HG02678 (cell line): ENCODE data around the gene H6PD.

Source experiments
- ATAC-seq: cut with Tn5 transposase; IDR thresholded peaks from one replicate; pipeline ENCODE4 v1.9.1; 2021; ENCODE audit warnings: mild to moderate bottlenecking, moderate library complexity; ENCODE audit not compliant: unreplicated experiment

H6PD gene

DNA sequence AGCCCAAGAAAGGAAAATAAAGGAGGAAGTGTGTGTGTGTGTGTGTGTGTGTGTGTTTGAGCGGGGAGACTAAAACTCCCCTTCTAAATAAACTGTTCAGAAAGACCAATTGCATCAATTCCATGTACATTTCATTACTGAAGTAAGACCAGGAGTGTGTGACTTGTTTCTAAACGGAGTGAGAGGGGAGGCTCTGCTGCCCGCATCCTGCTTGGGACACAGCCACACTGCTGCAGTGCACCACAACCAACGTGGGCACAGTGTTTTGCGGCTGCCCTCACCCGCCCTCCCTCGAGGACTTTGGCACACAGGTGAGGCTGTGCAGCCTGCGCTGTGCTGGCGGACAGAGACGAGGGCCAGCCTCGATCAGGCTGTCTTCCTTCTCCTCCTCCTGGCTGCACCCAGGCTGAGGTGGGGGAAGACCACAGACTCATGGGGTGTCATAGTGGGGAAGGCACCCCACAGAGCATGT lies 31.0 kb upstream of the H6PD start:
- no peak for ATAC-seq

DNA sequence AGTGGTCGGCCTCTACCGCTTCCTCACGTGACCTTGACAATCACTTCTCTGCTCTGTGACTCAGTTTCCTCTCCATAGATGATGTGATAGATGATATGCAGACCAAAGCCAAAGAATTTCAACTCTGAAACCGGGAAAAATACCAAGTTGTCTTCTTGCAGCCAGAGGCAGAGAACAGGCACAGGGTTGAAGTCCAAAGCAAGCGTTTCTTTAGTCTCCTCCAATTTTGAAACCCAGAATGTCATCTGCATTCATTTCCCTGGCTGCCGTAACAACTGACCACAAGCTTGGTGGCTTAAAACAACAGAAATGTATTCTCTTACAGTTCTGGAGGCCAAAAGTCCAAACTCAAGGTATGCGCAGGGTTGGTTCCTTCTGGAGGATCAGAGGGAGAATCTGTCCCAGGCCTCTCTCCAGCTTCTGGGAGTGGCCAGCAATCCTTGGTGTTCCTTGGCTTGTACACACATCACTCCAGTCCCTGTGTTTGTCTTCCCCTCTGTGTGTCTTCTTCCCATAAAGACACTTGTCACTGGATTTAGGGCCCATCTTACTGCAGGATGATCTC lies 30.3 kb upstream of the H6PD start:
- no peak for ATAC-seq

DNA sequence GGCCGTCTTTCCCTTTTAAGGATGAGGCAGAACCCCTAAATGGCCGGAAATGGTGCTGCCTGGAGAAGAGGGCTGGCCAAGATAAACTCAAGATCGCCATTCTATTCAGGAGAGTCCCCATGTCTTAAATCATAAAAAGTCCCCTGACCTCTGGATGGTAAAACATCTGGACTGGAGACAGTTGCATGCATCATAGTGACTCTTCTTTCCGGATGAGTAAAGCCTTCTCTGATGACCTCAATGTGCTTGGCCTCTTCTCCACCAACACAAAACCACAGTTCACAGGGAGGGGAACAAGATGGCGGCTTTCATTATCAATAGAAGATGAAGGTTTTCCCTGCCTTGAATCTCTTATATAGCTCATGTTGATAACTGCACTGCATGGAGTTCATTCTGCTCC lies 27.5 kb upstream of the H6PD start:
- ATAC-seq: no peak

DNA sequence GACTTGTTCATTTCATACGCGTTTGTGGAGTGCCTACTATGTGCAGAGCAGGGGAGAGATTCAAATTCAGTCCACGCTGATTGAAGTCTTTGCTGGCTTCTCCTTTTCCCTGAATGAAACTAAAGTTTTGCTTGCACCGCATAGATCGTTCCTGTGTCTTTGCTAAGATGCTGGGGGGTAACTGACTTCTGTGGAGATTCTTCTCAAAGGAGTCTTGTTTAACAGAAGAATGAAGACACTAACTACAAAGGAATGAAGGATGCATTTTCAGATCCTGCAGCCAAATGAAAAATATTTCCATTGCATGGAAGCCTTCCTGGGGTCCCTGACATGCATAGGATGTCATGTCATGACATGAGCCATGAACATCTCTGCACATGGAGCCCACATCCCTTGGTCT lies 26.9 kb upstream of the H6PD start:
- ATAC-seq: no peak

DNA sequence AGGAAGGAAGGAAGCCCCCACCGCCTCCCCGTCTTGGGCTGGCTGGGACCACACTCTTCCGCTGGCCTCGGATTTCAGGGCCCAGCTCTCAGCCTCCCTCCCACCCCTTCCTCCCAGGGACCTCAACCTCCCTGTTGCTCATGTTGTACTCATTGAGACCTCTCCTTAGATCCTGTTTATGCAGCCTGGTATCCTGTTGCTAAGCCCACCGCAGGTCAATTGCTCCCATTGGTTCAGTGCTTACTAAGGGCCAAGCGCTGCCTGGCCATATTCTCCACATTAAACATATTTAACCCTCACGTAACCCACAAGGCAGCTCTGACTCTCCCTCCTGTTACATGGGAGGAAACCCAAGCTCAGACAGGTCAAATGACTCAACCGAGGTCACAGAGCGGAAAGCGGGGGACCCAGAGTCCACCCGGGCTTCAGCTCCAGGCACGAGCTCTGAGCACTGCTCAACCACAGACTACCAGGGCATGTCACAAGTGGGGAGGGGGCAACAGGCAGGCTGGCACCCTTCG lies 23.2 kb upstream of the H6PD start:
- no peak for ATAC-seq

DNA sequence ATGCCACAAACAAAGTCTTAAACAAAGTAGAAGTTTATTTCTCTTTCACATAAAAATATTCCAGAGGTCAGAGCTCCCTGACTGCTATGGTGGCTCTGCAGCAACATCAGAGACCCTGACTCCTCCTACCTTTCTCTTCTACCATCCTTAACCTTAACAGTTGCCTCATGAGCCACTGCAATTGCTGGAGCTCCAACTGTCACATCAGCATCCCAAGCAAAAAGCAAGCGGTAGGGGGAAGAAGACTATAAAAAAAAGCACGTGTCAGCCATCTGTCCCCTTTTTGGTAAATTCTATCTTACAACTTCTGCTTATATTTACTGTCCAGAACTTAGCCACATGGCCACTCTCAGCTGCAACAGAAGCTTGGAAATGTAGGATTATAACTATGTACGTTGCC lies 21.8 kb upstream of the H6PD start:
- ATAC-seq: no peak

DNA sequence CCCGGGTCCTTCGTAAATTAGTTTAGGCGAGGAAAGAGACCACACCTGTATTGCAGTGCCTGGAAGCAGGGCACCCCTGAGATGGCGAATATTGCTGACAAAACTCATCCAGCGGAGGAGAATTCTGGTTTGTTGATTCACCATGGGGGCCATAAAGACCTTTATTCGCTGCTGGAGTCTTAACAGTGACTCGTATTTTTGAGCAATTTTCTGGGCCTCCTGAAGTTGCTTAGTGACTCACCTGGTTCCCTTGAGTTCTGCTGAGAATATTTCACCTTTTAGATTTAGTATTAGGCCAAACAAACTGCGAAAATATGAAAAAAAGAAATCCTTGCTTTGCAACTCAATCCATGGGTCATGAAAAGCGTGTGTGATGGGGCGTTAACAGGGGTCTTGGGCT lies 20.6 kb upstream of the H6PD start:
- ATAC-seq: no peak

DNA sequence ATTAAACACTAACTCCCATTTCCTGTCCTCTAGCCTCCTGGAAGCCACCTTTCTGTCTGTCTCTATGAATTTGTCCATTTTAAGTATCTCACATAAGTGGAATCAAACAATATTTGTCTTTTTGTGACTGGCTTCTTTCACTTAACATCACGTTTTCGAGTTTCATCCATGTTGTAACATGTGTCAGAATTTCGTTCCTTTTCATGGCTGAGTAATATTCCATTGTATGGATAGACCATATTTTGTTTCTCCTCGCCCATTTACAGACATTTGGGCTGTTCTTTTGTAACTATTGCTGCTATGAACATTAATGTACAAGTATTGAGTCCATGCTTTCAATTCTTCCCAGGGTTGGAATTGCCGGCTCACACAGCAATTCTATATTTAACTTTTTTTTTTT lies 15.7 kb upstream of the H6PD start:
- ATAC-seq: no peak

DNA sequence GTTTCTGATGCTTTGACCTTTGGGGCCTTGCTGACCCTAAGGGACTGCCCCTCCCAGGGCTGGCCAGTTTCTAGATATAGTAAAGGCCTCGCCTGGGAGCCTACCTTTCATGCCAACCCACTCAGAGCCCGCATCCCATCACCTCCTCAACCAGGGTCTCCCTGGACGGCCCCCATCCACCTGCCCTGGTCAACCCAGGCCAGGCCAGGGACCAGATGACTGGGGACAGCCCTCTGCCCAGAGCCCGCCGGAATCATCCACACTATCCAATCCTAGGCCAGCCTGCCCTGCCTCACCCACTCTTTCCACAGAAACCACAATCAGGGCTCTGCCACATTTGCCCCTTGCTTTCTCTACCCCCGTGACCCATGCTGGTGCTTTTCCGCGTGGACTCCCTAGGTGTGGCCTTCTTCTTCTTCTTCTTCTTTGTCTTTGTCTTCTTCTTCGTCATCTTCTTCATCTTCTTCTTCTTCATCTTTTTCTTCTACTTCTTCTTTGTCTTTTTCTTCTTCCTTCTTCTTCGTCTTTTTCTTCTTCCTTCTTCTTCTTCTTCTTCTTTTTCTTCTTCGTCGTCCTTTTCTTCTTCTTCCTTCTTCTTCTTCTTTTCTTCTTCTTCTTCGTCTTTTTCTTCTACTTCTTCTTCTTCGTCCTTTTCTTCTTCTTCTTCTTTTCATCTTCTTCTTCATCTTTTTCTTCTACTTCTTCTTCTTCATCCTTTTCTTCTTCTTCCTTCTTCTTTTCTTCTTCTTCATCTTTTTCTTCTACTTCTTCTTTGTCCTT lies 11.5 kb upstream of the H6PD start:
- ATAC-seq: no peak

DNA sequence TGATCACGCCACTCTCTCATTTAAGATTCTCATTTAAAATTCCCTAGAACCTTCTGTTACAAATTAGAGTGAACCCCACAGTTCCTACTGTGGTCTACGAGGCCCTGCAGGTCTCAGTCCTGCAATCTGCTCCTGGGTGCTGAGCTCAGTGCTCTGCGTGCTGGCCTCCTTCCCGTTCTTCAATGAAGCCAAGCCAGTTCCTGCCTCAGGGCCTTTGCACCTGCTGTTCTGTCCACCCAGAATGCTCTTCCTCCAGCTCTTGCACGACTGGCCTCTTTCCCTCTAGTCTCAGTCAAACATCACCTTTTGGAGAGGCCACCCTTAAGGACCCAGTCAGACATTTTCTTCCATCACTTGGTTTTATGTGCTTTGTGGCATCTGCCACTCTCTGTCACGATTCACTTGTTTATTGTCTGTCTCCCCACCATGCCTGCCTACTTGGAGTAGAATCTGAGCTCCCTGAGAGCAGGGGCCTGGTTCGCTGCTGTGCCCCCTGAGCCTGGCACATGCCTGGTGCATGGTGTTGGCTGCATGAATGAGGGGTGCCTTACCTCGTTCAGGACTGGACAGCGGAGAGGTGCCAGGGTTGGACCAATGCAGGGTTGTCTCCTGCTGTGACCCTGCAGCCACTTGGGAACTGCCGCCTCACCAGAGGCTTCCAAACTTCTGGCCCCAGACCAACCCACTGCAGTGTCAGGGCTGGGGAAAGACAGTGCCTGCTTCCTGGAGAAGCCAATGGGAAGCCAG lies 9.7 kb upstream of the H6PD start:
- ATAC-seq: no peak

DNA sequence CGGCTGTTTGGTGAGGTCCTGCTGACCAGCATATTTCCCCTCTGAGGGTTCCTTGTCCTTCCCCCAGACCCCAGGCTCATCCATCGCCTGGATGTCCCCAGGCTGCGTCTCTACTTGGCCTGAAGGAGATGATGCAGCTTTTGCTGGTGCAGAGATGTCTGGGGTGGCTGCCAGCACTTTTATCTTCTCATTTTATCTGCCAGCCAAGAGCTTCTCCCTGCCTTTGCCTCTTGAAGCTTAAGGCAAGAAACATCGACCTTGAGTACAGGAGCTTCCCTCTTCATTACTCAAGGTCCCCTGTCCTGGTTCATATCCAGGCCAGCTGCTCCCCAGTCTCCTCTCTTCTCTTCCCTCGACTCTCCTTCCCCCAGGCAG lies 9.2 kb upstream of the H6PD start:
- no peak for ATAC-seq

DNA sequence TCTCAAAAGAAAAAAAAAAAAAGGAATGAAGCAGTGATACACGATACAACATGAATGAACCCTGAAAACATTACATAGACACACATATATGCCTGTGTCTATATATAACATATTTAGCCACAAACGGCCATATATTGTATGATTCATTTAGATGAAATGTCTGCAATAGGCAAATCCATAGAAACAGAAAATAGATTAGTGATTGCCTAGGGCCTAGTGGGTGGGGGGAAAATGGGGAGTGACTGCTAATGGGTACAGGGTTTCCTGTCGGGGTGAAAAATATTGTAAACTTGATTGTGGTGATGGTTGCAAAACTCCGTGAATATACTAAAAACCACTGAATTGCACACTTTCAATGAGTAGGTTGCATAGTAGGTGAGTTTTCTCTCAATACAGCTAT lies 6.0 kb upstream of the H6PD start:
- ATAC-seq: no peak

DNA sequence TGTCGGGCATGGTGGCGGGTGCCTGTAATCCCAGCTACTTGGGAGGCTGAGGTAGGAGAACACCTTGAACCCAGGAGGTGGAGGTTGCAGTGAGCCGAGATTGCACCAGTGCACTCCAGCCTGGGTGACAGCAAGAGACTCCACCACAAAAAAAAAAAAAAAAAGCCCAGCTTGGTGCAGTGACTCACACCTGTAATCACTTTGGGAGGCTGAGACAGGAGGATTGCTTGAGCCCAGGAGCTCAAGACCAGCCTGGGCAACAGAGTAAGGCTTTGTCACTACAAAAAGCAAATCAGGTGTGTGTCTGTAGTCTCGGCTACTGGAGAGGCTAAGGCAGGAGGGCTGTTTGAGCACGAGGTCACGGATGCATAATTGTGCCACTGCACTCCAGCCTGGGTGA lies 5.0 kb upstream of the H6PD start:
- ATAC-seq: no peak

DNA sequence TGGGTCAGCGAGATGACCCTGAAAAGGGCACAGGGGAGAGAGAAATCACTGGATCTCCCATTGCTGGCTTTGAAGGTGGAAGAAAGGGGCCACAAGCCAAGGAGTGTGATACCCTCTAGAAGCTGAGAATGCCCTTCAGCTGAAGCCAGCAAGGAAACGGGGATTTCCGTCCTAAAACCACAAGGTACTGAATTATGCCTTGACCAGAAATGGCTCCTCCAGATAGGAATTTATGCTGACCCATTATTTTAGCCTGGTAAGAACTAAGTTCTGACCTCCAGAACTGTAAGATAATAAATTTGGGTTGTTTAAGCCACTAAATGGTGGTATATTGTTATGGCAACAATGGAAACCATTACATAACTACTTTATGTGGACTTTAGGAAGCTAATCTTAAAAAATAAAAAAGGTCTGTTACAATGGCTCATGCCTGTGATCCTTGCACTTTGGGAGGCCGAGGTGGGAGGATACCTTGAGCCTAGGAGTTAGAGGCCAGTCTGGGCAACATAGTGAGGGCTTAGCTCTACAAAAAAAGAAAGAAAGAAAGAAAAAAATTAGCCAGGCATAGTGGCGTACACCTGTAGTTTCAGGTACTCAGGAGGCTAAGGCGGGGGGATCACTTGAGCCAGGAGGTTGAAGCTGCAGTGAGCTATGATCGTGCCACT lies 3.6 kb upstream of the H6PD start:
- no peak for ATAC-seq

DNA sequence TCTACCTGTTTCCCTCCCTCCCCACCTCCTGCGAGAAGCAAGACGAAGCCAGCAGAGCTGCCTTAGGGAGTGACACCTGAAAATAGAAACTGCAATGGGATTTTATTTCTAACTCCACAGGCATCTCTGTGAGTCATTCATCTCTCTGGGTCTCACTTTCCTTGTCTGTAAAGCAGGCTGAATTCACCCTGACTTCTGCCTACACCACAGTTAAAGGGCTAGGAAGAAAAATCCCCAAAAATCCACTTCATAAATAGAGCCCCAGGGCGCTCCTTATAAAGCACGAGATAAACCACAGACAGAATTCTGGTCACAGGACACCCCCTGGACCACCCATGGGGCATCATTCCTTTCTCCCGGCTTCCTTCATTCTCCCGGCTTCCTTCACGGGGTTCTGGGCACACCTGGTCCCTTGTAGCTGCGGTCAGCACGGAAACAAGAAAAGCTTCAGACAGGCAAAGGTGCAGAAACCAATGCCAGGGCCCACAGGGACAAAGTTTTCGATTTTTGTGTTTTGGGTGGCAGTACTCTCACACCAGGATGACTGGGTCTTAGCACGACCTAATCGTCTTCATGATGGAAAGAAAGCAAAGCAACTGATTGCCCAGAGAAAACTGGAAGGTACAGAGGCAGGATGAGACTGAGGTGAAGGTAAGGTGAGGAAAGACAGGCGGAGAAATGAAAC lies 2.8 kb upstream of the H6PD start:
- no peak for ATAC-seq

DNA sequence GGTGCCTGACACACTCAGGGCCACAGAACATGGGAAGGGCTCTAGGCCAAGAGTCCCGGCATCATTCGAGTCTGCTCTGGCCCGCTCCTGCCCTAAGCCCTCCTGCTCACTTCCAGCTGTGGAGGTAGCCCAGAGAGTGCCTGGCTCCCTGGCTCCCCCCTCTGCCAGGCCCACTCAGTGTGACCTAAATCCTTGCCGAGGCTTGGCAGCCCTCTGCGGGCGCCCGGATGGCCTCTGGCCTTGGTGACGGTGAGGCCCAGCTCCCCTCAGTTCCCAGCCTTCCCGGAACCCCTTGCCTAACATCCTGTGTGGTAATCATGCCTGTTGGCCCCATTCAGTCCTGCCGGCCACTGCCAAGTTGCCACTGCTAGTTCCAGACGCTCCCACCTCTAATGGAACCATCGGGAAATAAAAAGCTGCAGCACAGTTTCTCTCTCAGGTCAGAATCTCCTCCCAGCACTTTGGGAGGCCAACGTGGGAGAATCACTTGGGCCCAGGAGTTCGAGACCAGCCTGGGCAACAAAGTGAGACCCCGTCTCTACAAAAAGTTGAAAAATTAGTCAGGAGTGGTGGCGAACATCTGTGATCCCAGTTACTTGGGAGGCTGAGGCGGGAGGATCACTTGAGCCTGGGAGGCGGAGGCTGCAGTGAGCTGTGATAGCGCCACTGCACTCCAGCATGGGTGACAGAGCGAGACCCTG lies 1.2 kb upstream of the H6PD start:
- ATAC-seq: no peak

DNA sequence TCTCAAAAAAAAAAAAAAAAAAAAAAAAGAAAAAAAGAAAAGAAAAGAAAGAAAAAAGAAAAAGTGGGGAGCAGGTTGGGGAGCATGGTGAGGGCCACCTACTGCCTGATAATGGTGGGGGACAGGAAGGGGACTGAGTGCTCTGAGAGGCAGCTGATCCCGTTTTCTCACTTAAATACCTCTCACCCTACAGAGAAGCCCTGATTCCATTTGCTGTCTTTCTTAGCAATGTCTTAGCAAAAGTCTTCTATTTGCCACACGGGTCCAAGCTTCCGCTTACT lies 692 bp upstream of the H6PD start:
- no peak for ATAC-seq

DNA sequence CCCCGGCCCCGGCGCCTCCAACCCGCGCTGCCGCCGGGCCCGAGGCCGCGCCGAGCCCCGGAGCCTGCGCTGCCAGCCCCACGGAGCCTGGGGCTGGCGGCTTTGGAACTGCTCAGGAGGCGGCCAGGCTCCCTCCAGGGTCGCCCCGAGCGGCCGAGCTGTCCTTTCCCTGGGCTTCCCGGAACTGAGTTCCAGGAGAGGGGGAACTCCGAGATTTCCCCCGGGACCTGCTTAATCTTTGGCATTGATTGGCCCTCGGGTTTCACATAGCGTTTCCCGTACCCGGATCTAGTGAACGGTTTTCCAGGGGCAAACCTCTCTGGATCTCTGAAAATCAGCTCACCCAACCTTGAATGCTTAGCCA lies 504 bp downstream of the H6PD start:
- ATAC-seq: no peak

DNA sequence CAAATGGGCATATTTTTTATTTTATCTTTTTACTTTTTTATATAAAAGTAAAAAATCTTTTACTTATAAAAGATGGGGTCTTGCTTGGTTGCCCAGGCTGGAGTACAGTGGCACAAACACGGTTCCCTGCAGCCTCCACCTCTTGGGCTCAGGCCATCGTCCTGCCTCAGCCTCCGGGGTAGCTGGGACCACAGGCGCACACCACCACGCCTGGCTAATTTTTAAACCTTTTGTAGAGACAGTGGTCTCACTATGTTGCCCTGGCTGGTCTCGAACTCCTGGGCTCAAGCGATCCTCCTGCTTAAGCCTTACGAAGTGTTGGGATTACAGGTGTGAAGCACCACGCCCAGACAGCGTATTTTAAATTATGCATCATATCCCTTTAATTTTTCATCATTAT lies 986 bp downstream of the H6PD start:
- ATAC-seq: no peak

DNA sequence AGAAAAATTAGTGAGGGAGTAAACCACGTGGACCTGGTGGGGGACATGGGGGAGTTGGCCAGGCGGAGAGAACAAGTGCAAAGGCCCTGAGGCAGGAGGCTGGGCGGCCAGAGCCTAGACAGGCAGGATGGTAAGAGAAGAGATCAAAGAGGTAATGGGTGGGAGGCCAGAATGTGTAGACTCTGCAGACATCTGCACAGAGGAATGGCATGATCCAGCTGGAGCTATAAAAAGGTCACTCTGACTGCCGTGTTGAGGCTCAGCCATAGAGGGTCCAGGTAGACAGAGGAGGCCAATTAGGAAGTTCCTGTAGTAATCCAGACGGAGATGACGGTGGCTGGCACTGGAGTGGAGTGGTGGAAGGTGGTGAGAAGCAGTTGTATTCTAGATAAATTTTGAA lies 3.6 kb downstream of the H6PD start:
- ATAC-seq: no peak

DNA sequence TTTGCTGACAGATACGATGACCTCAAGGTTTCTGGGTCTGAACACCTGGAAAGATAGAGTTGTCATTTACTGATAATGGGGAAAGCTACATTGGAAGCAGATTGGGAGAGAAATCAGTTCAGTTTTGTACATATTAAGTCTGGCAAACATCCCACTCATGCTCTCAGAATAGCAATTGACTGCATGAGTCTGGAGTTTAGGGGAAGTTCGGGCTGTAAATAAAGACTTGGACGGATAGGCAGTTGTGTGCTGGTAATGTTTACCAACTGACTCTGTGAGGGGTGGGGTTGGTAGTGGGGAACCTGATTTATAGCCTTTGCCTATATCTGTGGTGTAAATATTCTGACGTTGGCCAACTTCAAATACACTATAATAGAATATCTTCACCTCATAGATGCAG lies 4.0 kb downstream of the H6PD start:
- ATAC-seq: no peak
